Activated T-helper 17 cell treated with anti-CD3 and anti-CD28 coated beads, Interleukin-2, amount 50 U/mL, for 72 hours (primary cell): ENCODE measurements around the gene SHB. TPM values are rescaled to one million over a fixed set of nuclear protein-coding genes. Genes with fewer than 3 reads are reported as not detected.

ENCODE experiments used
- ATAC-seq: fragments of 150-1000 bp; cut with Tn5 transposase; replicated peaks from 2 replicates; pipeline ENCODE4 v1.10.0; 2021; ENCODE audit warnings: mild to moderate bottlenecking, moderate library complexity
- H3K27ac Mint-ChIP-seq: one replicate; pipeline ENCODE4 v1.8.0; 2022; ENCODE audit warnings: mixed read lengths
- H3K27me3 Mint-ChIP-seq: one replicate; pipeline ENCODE4 v1.8.0; 2022; ENCODE audit warnings: mixed read lengths
- H3K36me3 Mint-ChIP-seq: one replicate; pipeline ENCODE4 v1.8.0; 2022; ENCODE audit warnings: low read depth, mild to moderate bottlenecking, mixed read lengths
- H3K4me1 Mint-ChIP-seq: one replicate; pipeline ENCODE4 v1.8.0; 2022; ENCODE audit warnings: mixed read lengths
- H3K4me3 Mint-ChIP-seq: one replicate; pipeline ENCODE4 v1.8.0; 2022; ENCODE audit warnings: mild to moderate bottlenecking, mixed read lengths
- H3K9me3 Mint-ChIP-seq: one replicate; pipeline ENCODE4 v1.8.0; 2022; ENCODE audit warnings: mixed read lengths
- total RNA-seq, 2 donors: library from RNA; stranded (reverse); gene quantifications; one replicate each; pipeline ENCODE4 v1.2.3, GENCODE V29; 2022

The SHB gene
- total RNA-seq, 2 donors from 2014 or later, result 0.95 to 1.7 TPM

- peak; percentile 67 for ATAC-seq
- no peaks in the 10 kb centered on the region for H3K4me1 Mint-ChIP-seq
- no peaks in the 10 kb centered on the region for H3K9me3 Mint-ChIP-seq
- H3K36me3 Mint-ChIP-seq, result no peaks in the 10 kb centered on the region
- H3K4me3 Mint-ChIP-seq, result no peak overlapping the region
- H3K27ac Mint-ChIP-seq, result no peak overlapping the region
- peaks cover 8% of the 10 kb centered on the region for H3K27me3 Mint-ChIP-seq
These were observed 49.9 kb downstream of the SHB start for GRCh38 chr9:38018958-38019602.

GRCh38 chr9:38018241-38018957, 50.6 kb downstream of the SHB start:
- Mint-ChIP-seq H3K4me3 (no peak overlapping the region), H3K9me3 (no peaks in the 10 kb centered on the region), H3K4me1 (no peaks in the 10 kb centered on the region), H3K36me3 (no peaks in the 10 kb centered on the region), H3K27ac (no peak overlapping the region), H3K27me3 (peaks cover 8% of the 10 kb centered on the region)
- no peak for ATAC-seq

DNA sequence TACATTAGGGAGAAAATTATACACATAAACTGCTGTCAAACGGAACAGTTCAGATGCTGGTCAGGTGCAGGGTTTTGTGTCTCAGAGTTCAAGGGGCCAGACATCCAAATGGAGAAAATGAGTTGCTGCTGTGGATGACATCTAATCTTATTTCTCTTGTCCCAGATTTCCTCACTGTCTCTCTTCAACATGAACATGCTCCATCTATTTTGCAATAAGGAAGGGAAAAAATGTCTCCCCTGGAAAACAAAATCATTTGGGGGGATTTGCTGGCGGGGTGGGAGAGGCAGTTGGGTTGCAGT, 51.2 kb downstream of the SHB start:
- H3K36me3 Mint-ChIP-seq, result no peaks in the 10 kb centered on the region
- no peak overlapping the region for H3K4me3 Mint-ChIP-seq
- no peak for ATAC-seq
- peaks cover 8% of the 10 kb centered on the region for H3K27me3 Mint-ChIP-seq
- no peaks in the 10 kb centered on the region for H3K9me3 Mint-ChIP-seq
- no peaks in the 10 kb centered on the region for H3K4me1 Mint-ChIP-seq
- no peak overlapping the region for H3K27ac Mint-ChIP-seq

GRCh38 chr9:38017149-38017884, 51.7 kb downstream of the SHB start:
- no peaks in the 10 kb centered on the region for H3K9me3 Mint-ChIP-seq
- H3K27ac Mint-ChIP-seq, result no peak overlapping the region
- no peaks in the 10 kb centered on the region for H3K4me1 Mint-ChIP-seq
- peaks cover 8% of the 10 kb centered on the region for H3K27me3 Mint-ChIP-seq
- no peaks in the 10 kb centered on the region for H3K36me3 Mint-ChIP-seq
- H3K4me3 Mint-ChIP-seq, result no peak overlapping the region
- ATAC-seq, result no peak

GRCh38 chr9:38016375-38017135, 52.5 kb downstream of the SHB start:
- Mint-ChIP-seq H3K27ac (no peak overlapping the region), H3K27me3 (peaks cover 8% of the 10 kb centered on the region), H3K9me3 (no peaks in the 10 kb centered on the region), H3K4me3 (no peak overlapping the region), H3K4me1 (no peaks in the 10 kb centered on the region), H3K36me3 (no peaks in the 10 kb centered on the region)
- no peak for ATAC-seq

DNA sequence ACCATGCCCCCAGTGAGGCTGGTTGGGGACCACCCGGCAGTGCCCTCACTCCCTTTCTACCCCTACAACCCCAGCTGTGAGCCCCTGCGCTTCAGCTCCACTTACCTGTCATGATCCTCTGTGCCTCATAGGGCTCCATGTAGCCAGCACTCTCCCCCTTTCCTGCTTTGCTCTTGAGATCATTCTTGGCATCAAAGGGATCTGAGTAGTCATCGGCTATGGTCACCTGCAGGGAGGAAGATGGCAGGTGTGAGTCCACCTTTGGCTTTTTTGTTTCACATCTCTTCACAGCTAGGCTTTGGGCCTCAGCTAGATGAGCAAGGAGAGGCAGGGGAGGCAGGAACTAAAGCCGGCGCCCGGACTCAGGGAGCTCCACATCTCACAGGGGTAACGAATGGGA, 53.1 kb downstream of the SHB start:
- ATAC-seq, result no peak
- H3K4me3 Mint-ChIP-seq, result no peak overlapping the region
- no peaks in the 10 kb centered on the region for H3K36me3 Mint-ChIP-seq
- H3K27me3 Mint-ChIP-seq, result peaks cover 8% of the 10 kb centered on the region
- H3K27ac Mint-ChIP-seq, result no peak overlapping the region
- no peaks in the 10 kb centered on the region for H3K4me1 Mint-ChIP-seq
- H3K9me3 Mint-ChIP-seq, result no peaks in the 10 kb centered on the region

DNA sequence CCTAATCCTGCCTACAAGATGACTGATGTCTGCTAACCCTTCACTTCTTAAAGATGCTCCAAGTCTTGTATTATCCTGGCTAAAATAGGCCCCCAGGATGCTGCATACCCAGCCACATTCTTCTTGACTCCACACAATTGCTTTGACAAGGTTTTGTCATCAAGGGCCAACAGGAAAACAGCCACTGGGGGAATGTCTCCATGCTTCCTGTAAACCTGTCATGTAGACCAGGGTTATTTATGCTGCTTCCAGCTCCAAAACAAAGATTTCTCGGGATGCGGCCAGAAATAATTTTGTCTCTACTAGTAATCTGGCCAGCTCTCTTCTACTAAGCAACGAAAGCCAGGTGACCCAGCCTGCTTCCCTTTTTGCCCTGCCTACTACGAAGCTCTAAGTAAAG, 53.8 kb downstream of the SHB start:
- Mint-ChIP-seq H3K4me3 (no peak overlapping the region), H3K27ac (no peak overlapping the region), H3K4me1 (no peaks in the 10 kb centered on the region), H3K36me3 (no peaks in the 10 kb centered on the region), H3K27me3 (peaks cover 8% of the 10 kb centered on the region), H3K9me3 (no peaks in the 10 kb centered on the region)
- no peak for ATAC-seq

DNA sequence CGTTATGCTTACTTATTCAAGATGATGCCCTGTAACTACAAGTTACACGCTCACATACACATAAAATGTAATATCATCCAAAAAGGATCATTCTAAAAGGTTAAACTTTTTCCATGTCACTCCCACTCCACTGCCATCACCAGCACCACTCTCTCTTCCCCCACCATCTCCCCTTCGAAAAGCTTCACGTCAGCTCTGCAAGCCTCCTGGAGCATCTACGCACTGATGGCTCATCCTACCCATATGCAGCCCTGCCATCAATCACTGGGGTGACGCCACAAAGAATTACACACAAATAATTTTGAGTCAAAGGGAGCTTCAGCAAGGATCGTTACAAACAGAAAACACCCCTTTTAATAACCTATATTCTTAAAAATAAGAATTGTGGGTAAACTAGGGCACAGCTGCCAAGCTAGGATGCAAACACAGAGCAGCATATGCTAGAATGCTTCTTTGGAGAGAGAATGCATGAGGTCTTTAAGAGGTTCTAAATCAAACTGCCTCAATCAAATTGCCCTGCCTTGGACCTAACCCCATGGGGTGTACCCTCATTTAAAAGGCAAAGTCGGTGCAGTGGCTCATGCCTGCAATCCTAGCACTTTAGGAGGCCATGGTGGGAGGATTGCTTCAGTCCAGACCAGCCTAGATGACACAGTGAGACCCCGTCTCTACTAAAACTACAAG, 56.1 kb downstream of the SHB start:
- H3K4me1 Mint-ChIP-seq, result peaks cover 7% of the 10 kb centered on the region
- H3K4me3 Mint-ChIP-seq, result no peak overlapping the region
- H3K27me3 Mint-ChIP-seq, result peaks cover 8% of the 10 kb centered on the region
- H3K27ac Mint-ChIP-seq, result no peak overlapping the region
- ATAC-seq, result no peak
- H3K36me3 Mint-ChIP-seq, result no peaks in the 10 kb centered on the region
- no peaks in the 10 kb centered on the region for H3K9me3 Mint-ChIP-seq

DNA sequence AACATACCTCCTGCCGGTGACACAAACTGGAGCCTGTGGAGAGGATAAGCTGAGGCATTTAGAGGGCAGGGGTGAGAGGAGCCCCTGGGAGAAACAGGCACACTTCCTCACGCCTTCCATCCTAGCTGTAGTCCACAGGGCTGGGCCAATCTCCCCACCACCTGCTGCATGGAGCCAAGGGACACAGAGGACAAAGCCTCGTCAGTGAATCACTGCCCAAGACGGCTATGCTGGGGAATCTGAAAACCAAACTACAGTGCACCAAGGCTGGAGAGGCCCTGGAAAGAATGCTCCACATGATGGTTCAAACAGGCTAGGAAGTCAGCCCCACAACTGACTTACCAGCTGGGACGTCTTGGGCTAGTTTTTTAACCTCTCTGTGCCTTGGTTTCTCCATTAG, 57.0 kb downstream of the SHB start:
- H3K9me3 Mint-ChIP-seq, result no peaks in the 10 kb centered on the region
- H3K4me3 Mint-ChIP-seq, result no peak overlapping the region
- no peaks in the 10 kb centered on the region for H3K36me3 Mint-ChIP-seq
- ATAC-seq, result no peak
- H3K4me1 Mint-ChIP-seq, result peaks cover 8% of the 10 kb centered on the region
- peak overlapping the region; percentile 13 for H3K27ac Mint-ChIP-seq
- peaks cover 8% of the 10 kb centered on the region for H3K27me3 Mint-ChIP-seq

GRCh38 chr9:38010918-38011704, 57.9 kb downstream of the SHB start:
- no peaks in the 10 kb centered on the region for H3K36me3 Mint-ChIP-seq
- H3K27ac Mint-ChIP-seq, result peak overlapping the region; percentile 13
- no peaks in the 10 kb centered on the region for H3K9me3 Mint-ChIP-seq
- H3K4me1 Mint-ChIP-seq, result peaks cover 8% of the 10 kb centered on the region
- peaks cover 3% of the 10 kb centered on the region for H3K27me3 Mint-ChIP-seq
- H3K4me3 Mint-ChIP-seq, result no peak overlapping the region
- ATAC-seq, result no peak

- Mint-ChIP-seq H3K4me3 (no peak overlapping the region), H3K9me3 (no peaks in the 10 kb centered on the region), H3K36me3 (no peaks in the 10 kb centered on the region), H3K27me3 (no peaks in the 10 kb centered on the region), H3K4me1 (peaks cover 8% of the 10 kb centered on the region), H3K27ac (no peak overlapping the region)
- ATAC-seq, result no peak
These were observed 59.0 kb downstream of the SHB start for GRCh38 chr9:38009990-38010389.

DNA sequence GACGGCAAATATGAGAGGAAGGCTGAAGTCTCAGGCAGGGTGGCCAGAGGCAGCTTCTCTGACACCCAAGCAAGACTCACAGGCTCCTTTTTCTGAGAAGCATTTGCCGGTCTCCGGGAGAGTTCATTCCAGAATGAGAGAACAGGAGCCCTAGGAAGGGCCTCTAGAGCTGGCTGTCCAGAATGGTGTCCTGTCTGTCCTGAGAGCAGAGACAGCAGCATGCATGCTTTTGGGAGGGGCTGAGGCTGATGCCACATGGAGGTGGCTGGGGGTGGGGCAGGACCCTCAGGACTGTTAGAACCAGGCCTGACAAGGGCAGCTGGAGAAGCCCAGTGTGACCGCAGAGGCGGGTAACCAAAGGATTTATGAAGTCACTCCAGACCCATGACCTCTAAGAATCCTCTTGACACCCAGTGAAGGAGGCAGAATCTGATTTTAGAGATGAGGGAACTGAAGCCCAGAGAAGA, 60.0 kb downstream of the SHB start:
- Mint-ChIP-seq H3K4me3 (peak overlapping the region; percentile 54), H3K27me3 (no peaks in the 10 kb centered on the region), H3K4me1 (peaks cover 8% of the 10 kb centered on the region), H3K27ac (peak overlapping the region; percentile 88), H3K9me3 (no peaks in the 10 kb centered on the region), H3K36me3 (no peaks in the 10 kb centered on the region)
- no peak for ATAC-seq

GRCh38 chr9:38008168-38009034, 60.6 kb downstream of the SHB start:
- H3K27me3 Mint-ChIP-seq, result no peaks in the 10 kb centered on the region
- peak; percentile 93 for ATAC-seq
- H3K36me3 Mint-ChIP-seq, result no peaks in the 10 kb centered on the region
- peak overlapping the region; percentile 88 for H3K27ac Mint-ChIP-seq
- H3K4me1 Mint-ChIP-seq, result peaks cover 8% of the 10 kb centered on the region
- H3K9me3 Mint-ChIP-seq, result no peaks in the 10 kb centered on the region
- H3K4me3 Mint-ChIP-seq, result peak overlapping the region; percentile 54
